Stimulated activated CD4-positive, alpha-beta T cell treated with anti-CD3 and anti-CD28 coated beads, Interleukin-12 subunit alpha, Interleukin-12 subunit beta, amount 100 ng/mL, for 4 hours (primary cell): ENCODE measurements around the gene RGL1.

Experiments
- DNase-seq: peaks from one replicate; pipeline ENCODE4 v3.0.0-alpha.2; 2020

The RGL1 gene

GRCh38 chr1:183871142-183871541 is 66.2 kb downstream of the RGL1 start:
- DNase-seq, result no peak

DNA sequence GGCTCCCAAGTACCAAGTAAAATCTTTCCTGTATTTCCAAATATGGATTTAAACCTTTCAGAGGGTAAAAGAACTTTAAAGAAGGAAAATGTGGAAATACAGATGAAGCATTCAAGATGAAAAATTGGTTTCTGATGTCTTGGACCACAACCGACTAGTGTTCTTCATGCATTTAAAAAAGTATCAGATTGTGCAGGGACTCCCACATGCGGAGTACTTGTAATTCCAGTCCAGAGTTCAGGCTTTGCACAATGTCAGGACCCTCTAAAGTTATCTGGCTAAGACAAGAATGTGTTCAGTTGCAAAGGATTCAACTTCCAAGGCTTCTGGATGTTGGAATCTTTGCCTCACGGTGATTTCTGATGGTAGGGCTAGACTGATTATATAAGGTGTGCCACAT is 66.7 kb downstream of the RGL1 start:
- DNase-seq, result no peak

DNA sequence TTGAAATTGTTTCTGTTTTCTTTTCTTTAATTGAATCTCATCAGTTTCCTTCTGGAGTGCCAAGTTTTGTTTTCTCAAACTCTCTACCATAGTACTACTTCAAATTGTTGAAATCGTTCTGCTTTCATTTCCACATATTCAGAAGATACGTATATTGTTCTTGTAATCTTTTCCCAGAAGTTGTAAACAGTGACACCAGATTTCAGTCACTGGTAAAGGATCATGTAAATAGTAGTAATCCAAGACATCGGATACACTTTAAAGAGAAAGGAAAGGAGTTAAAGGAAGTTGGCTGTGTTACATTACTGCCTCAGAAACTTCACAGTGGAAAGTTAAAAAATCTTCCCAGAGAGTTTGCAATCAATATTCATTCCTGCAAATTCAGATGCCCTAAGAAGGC is 67.5 kb downstream of the RGL1 start:
- no peak for DNase-seq

DNA sequence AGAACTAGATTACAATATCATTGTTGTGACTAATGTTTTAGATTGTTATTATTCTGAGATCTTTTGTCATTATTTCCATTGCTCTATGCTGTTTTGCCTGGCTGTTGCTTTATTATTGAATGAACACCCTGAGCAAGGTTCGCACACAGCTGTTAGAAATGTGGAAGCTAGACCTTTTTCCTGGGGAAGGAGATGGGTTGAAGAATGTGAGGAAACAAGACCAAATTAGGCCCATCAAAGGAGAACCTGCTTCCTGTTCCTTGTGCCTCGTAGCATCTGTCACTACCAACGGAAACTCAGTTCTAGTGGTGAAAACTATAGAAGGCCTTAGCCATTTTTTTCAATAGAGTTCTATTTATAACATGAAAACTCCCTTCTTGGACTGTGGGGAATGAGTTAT is 68.7 kb downstream of the RGL1 start:
- DNase-seq, result no peak

DNA sequence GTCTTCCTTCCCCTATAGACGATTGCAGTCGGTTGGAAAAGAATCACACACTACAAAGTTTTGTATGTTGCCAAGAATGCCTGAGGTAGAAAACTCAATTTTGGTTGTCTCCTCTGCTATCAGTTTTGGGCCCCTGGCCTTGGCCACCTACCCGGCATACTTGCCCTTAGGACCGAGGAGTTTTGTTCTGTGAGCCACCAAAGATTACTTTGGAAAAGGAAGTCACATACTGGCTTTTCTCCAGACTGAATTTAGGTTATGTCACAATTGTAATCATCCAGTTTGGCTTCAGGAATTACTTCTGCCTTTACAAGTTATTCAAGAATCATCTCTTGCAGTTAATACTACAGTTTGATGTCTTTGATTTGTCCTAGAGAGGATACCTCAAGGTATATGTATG is 71.4 kb downstream of the RGL1 start:
- no peak for DNase-seq

GRCh38 chr1:183877053-183877720 is 72.3 kb downstream of the RGL1 start:
- no peak for DNase-seq

- no peak for DNase-seq
These were observed 74.6 kb downstream of the RGL1 start for GRCh38 chr1:183879494-183879893.

DNA sequence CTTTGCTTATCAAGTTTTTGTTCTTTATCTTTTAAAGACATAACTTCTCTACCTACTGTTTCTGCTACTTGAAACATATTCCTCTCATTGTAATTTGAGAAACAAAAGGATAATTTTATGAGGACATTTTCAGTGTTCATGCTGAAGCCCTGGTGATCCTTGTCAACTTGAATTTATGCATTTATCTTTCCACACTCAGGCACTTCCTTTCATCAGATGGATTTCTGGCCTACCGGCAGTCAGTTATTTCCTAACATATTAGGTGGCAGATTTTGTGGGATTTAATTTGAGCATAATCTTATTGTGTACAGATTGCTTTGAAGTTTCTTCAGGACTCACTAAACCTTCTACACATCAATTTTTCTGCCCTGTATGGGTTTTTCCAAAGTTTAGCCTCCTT is 75.0 kb downstream of the RGL1 start:
- DNase-seq, result no peak

DNA sequence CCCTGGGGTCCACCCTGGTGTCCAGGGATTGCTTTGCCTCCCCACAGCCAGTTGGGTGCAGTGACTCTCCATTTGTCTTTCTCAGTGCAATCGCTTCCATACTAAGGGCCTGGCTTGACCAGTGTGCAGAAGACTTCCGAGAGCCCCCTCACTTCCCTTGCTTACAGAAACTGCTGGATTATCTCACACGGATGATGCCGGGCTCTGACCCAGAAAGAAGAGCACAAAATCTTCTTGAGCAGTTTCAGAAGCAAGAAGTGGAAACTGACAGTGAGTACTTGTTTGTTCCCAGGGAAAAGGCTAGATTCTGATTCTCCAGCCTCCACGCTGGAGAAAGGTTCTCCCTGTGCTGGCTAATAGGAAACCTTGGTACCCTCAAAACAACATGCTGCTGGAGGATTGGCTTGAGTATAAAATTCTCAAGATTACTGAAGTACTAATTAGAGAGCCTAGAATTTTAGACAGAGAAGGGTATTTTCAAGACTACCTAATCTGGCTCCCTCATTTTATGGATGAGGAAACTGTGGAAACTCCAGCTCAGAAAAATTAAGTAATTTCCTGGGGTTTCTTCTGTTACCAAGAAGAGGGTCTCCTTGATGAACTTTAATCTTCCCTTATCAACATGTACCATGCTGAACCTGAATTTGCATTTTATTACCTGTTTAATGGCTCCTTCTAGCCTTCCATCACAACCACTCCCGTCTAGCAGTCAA is 75.8 kb downstream of the RGL1 start:
- DNase-seq, result no peak

DNA sequence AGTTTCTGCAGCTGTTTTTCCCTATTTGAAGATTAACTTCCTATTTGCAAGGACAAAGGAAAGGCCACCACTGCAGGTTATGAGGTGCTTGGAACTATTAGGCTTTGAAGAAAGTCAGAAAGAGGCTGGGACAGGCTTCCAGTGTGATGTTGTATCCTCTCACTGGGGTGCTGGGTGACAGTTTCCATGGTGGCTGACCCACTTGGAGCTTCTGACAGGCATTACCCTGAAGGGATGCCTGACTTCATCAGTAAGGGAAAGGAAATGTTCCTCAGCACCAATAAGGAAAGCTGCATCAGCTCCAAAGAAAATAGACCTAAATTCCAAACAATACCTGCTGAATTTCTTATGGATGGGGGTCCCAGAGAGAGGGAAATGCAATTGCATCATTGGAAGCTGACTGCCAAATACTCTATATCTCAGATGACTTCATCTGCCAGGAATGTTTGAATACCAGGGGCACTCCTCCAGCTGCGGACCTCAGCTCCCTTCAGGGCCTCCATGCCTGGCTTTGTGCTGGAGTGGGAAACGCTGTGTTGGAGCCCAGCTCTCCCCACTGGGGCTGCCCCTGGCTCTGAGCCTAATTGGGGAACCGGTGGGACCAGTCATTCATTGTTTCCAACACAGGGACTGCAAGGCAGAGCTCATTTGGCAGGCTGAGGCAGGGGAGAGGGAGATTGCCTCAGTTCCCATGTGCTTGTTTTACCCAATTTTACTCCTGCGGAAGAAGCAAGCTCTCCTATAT is 76.6 kb downstream of the RGL1 start:
- DNase-seq, result no peak

GRCh38 chr1:183882335-183883167 is 77.6 kb downstream of the RGL1 start:
- no peak for DNase-seq

- no peak for DNase-seq
These were observed 78.7 kb downstream of the RGL1 start for GRCh38 chr1:183883623-183884022.

- DNase-seq, result no peak
These were observed 79.6 kb downstream of the RGL1 start for GRCh38 chr1:183884526-183884925.

DNA sequence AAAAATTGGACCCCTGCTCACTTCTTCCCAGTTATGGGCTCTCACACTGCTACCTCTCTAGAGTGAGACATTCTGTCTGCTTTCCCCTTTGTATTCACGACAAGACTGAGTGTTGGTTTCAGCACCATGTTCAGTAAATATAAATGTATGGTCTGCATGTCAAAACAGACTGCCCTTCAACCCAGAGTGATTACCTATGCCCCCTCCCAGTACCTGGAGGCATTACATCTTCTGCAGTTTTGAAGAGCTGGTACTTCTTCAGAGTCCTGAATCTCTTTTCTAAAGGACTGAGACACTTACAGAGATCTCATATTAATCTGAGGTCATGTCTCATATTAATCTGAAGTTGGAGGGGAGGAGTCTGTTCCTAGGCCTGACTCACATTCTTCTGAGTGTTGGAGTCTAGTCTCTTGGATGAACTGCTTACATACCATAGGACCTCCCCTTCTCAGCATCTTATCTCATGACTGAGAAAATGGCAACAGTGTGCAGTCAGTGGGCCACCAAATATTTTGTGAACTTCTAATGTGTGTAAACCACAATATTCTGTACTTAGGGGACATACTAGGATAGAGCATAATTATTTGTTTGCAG is 80.3 kb downstream of the RGL1 start:
- DNase-seq, result no peak

DNA sequence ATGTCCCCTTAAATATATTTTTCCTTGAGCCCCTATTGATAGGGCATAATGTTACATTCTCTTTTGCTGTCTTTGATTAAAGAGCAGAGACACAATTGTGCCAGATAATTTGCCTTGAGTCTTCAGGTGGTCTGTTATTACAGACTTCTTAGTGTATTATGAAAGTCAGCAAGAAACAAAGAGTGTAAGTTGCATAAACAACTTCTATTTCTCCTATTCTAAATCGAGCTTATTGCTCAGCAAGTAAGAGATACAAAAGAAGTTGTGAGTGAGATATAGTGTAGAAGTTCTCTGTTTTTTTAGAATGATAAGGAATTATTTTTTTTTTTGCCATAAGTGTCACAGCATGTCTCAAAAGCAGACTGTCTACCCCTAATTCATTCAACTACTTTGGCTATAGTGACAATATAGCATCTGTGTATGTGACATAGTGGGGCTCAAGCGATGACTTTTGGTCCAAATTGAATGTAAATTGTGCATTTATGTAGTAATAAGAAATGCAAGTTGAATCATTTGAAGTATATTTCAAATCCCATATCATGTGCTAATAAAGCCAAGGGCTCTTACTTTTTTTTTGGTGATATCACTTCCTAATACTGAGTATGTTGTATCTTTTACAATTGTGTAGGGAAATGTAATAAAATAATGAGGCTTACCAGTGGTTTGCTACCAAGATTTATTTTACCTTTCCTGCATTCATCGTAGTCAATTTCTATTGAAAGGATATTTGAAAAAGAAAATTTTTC is 81.3 kb downstream of the RGL1 start:
- DNase-seq, result no peak

- DNase-seq, result no peak
These were observed 81.9 kb downstream of the RGL1 start for GRCh38 chr1:183886853-183887252.

- DNase-seq, result no peak
These were observed 83.2 kb downstream of the RGL1 start for GRCh38 chr1:183887826-183888819.

DNA sequence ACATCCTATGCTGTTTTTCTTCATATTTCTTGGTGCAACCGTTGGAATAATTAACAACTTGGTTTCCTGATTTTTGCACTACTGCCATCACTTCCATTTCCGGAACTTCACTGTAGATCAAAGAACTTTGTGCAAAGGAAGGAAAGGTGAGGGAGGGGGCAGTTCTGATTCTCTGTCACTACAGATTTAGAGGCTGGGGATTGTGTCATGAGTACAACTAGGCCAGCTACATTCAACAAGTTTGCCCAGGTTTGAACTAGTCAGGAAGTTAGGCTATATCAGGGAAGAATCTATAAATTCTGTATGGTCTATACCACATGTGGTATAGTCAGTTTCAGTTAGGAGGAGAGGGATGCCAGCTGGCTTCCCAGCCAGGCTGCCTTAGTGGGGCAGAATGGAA is 84.2 kb downstream of the RGL1 start:
- DNase-seq, result no peak

GRCh38 chr1:183891158-183891856 is 86.4 kb downstream of the RGL1 start:
- no peak for DNase-seq

- no peak for DNase-seq
These were observed 87.5 kb downstream of the RGL1 start for GRCh38 chr1:183892351-183892793.
